ENCODE results near the gene DISC1. TPM values are rescaled to one million over a fixed set of nuclear protein-coding genes. Genes with fewer than 3 reads are reported as not detected.

The DISC1 gene
- total and polyA plus RNA-seq, 2 experiments from 2014 or later, result 0.43 to 1.2 TPM

DNA sequence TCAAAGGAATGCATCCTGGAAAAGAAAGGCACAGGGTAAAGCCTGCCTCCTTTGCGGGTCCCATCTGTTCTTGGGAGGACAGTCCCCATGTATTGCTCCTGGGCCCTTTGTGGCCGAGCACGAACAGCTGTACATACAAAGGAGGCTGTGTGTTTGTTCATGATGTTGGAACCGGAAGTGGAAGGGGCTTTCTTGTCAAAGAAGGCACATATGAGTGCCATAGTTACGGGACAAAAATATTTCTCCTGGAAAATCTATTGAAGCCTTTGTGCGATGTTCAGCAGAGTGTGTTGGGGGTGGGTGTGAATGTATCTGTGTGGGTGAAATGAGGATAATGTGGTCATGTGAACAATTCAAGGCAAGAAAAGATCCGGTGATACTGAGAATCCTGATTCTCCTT, 297.6 kb downstream of the DISC1 start:
- Histone ChIP-seq H3K9me2 (ENCODE audit: insufficient read depth) (no peaks in the 10 kb centered on the region), H3K4me3 (no peak overlapping the region), H2AFZ (no peak overlapping the region), H3K27ac (no peak overlapping the region), H4K20me1 (ENCODE audit: insufficient read depth) (no peaks in the 10 kb centered on the region), H3K4me1 (ENCODE audit: insufficient read depth) (peaks cover 4% of the 10 kb centered on the region; the same call in 1 of the 2 replicates), H3K79me2 (ENCODE audit: insufficient read depth) (no peaks in the 10 kb centered on the region), H3K9me3 (ENCODE audit: low read depth) (no peaks in the 10 kb centered on the region), H3K27me3 (replicated peaks; ENCODE audit: insufficient read depth) (no peaks in the 10 kb centered on the region), H3K9ac (no peak overlapping the region), H3K36me3 (ENCODE audit: low read depth) (no peaks in the 10 kb centered on the region), H3K4me2 (ENCODE audit: unreplicated experiment) (no peak overlapping the region), H3F3A (ENCODE audit: insufficient read depth) (no peaks in the 10 kb centered on the region)
- 64 to 72% methylated on average over 7 of the region's 7 CpGs for WGBS, 2 experiments (ENCODE audit: low coverage in 1 of 2, low lambda C conversion rate in 2 of 2, missing lambda C conversion rate in 2 of 2)
- DNase-seq, result no peak
- TF ChIP-seq EZH2phosphoT487 (IDR thresholded peaks at IDR 0.05; ENCODE audit: insufficient read depth, low read depth) (no peak), EZH2 (IDR thresholded peaks at IDR 0.05; ENCODE audit: insufficient read depth, poor library complexity, severe bottlenecking) (no peak)
- in situ Hi-C loops (cut with MboI), result no loop called here

DNA sequence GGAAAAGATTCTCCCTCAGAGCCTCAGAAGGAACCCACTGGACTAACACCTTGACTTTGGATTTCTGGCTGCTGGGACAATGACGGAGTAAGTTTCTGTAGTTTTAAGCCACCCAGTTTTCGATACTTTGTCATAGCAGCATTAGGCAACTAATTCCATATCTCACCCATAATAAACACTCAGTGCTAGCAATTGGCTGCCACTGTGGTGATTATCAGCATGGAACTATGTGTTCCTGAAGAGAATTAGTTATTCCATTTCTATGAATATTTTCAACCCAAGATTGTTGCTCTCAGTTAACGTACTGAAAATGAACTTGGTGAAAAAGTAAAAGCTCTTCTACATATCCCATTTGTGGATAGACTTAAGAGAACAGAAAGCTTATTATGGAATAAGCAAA, 299.3 kb downstream of the DISC1 start:
- Histone ChIP-seq H3K79me2 (ENCODE audit: insufficient read depth) (no peaks in the 10 kb centered on the region), H3K4me1 (ENCODE audit: insufficient read depth) (peaks cover 4% of the 10 kb centered on the region; the same call in 1 of the 2 replicates), H3K27me3 (replicated peaks; ENCODE audit: insufficient read depth) (no peaks in the 10 kb centered on the region), H3F3A (ENCODE audit: insufficient read depth) (no peaks in the 10 kb centered on the region), H3K27ac (no peak overlapping the region), H3K36me3 (ENCODE audit: low read depth) (no peaks in the 10 kb centered on the region), H3K9me2 (ENCODE audit: insufficient read depth) (no peaks in the 10 kb centered on the region), H4K20me1 (ENCODE audit: insufficient read depth) (no peaks in the 10 kb centered on the region), H3K9ac (no peak overlapping the region), H3K4me2 (ENCODE audit: unreplicated experiment) (no peak overlapping the region), H3K4me3 (no peak overlapping the region), H3K9me3 (ENCODE audit: low read depth) (no peaks in the 10 kb centered on the region), H2AFZ (no peak overlapping the region)
- TF ChIP-seq EZH2 (IDR thresholded peaks at IDR 0.05; ENCODE audit: insufficient read depth, poor library complexity, severe bottlenecking), result no peak
- TF ChIP-seq EZH2phosphoT487 (IDR thresholded peaks at IDR 0.05; ENCODE audit: insufficient read depth, low read depth), result no peak
- 58 to 76% methylated on average over 3 of the region's 3 CpGs for WGBS, 2 experiments (ENCODE audit: low coverage in 1 of 2, low lambda C conversion rate in 2 of 2, missing lambda C conversion rate in 2 of 2)
- DNase-seq, result no peak
- in situ Hi-C loops (cut with MboI), result no loop called here

DNA sequence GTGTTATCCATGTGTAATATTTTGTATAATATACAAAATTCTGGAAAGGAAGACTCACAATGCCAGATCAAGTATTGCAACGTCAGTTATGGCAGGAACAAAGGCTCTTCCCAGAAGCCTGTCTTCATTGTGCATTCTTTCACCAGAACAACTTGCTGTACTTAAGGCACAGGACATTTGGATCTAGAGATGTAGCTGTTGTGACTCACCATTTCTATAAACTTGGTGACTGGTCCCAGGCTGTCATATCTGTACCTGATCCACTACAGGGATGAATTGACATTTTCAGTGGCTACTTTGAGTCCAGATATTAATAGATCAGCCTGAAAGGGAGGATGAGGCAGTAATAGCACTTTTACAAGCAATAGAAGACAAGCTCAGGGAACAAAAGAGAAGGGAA, 299.8 kb downstream of the DISC1 start:
- Histone ChIP-seq H3K4me3 (no peak overlapping the region), H3K9me2 (ENCODE audit: insufficient read depth) (no peaks in the 10 kb centered on the region), H3K9ac (no peak overlapping the region), H3K27ac (no peak overlapping the region), H3K36me3 (ENCODE audit: low read depth) (no peaks in the 10 kb centered on the region), H4K20me1 (ENCODE audit: insufficient read depth) (no peaks in the 10 kb centered on the region), H2AFZ (no peak overlapping the region), H3K79me2 (ENCODE audit: insufficient read depth) (no peaks in the 10 kb centered on the region), H3K27me3 (replicated peaks; ENCODE audit: insufficient read depth) (no peaks in the 10 kb centered on the region), H3F3A (ENCODE audit: insufficient read depth) (no peaks in the 10 kb centered on the region), H3K4me1 (ENCODE audit: insufficient read depth) (peaks cover 4% of the 10 kb centered on the region; the same call in 1 of the 2 replicates), H3K4me2 (ENCODE audit: unreplicated experiment) (no peak overlapping the region), H3K9me3 (ENCODE audit: low read depth) (no peaks in the 10 kb centered on the region)
- 42 to 48% methylated on average over 1 of the region's 1 CpG for WGBS, 2 experiments (ENCODE audit: low coverage in 1 of 2, low lambda C conversion rate in 2 of 2, missing lambda C conversion rate in 2 of 2)
- no peak for TF ChIP-seq EZH2phosphoT487 (IDR thresholded peaks at IDR 0.05; ENCODE audit: insufficient read depth, low read depth)
- TF ChIP-seq EZH2 (IDR thresholded peaks at IDR 0.05; ENCODE audit: insufficient read depth, poor library complexity, severe bottlenecking), result no peak
- in situ Hi-C loops (cut with MboI), result no loop called here
- DNase-seq, result no peak

DNA sequence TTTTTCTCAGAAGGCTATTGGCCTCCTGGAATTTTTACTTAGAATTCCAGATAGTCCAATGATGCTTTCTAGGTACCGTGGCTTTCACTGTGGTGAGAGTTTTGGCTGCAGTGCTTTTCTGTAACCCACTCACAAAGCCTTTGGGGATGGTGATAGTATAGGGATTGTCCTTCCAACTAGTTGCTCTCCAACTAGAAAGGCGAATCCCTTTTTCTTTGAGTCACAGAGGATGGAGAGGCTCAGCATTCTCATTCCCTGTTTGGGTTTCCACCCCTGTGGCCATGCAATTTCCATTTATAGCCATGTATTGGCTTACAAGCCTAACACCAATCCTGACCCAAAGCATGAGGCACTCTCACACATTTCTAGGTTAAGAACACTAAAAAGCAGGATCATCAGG, 300.3 kb downstream of the DISC1 start:
- no peak overlapping the region for H2AFZ ChIP-seq
- no peaks in the 10 kb centered on the region for H3K9me2 ChIP-seq (ENCODE audit: insufficient read depth)
- H3K27ac ChIP-seq, result no peak overlapping the region
- in situ Hi-C loops (cut with MboI), result no loop called here
- H3K27me3 ChIP-seq (replicated peaks; ENCODE audit: insufficient read depth), result no peaks in the 10 kb centered on the region
- H3K9me3 ChIP-seq (ENCODE audit: low read depth), result no peaks in the 10 kb centered on the region
- no peaks in the 10 kb centered on the region for H3F3A ChIP-seq (ENCODE audit: insufficient read depth)
- no peaks in the 10 kb centered on the region for H4K20me1 ChIP-seq (ENCODE audit: insufficient read depth)
- 49% methylated on average over 2 of the region's 2 CpGs for WGBS, 2 experiments (ENCODE audit: low coverage in 1 of 2, low lambda C conversion rate in 2 of 2, missing lambda C conversion rate in 2 of 2)
- H3K4me1 ChIP-seq (ENCODE audit: insufficient read depth), result peaks cover 2% of the 10 kb centered on the region; the same call in 1 of the 2 replicates
- DNase-seq, result no peak
- no peak for TF ChIP-seq EZH2 (IDR thresholded peaks at IDR 0.05; ENCODE audit: insufficient read depth, poor library complexity, severe bottlenecking)
- no peak for TF ChIP-seq EZH2phosphoT487 (IDR thresholded peaks at IDR 0.05; ENCODE audit: insufficient read depth, low read depth)
- H3K4me2 ChIP-seq (ENCODE audit: unreplicated experiment), result no peak overlapping the region
- H3K36me3 ChIP-seq (ENCODE audit: low read depth), result no peaks in the 10 kb centered on the region
- no peaks in the 10 kb centered on the region for H3K79me2 ChIP-seq (ENCODE audit: insufficient read depth)
- no peak overlapping the region for H3K4me3 ChIP-seq
- no peak overlapping the region for H3K9ac ChIP-seq

DNA sequence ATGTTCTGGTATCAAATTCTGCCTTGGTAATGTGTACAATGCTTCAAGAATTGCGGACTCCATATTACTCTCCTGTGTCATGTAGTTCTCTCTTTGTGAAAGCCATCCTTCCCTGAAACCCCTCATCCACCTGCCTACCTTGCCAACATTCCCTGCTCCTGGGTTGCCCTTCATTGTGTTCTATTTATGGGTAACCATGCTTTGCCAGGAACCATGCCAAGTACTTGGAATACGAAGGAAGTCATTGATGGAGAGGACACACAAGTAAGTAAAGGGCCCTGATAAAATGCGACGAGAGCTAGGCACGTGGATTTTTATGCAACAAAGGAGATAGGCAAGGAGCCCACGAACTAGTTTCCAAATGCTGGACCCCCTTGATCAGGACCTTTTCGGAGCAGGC, 300.8 kb downstream of the DISC1 start:
- Histone ChIP-seq H3K4me3 (no peak overlapping the region), H3K4me2 (ENCODE audit: unreplicated experiment) (no peak overlapping the region), H3K27ac (no peak overlapping the region), H3K36me3 (ENCODE audit: low read depth) (no peaks in the 10 kb centered on the region), H3K9me2 (ENCODE audit: insufficient read depth) (no peaks in the 10 kb centered on the region), H3F3A (ENCODE audit: insufficient read depth) (no peaks in the 10 kb centered on the region), H3K79me2 (ENCODE audit: insufficient read depth) (no peaks in the 10 kb centered on the region), H2AFZ (no peak overlapping the region), H3K27me3 (replicated peaks; ENCODE audit: insufficient read depth) (no peaks in the 10 kb centered on the region), H3K4me1 (ENCODE audit: insufficient read depth) (no peaks in the 10 kb centered on the region), H3K9me3 (ENCODE audit: low read depth) (no peaks in the 10 kb centered on the region), H4K20me1 (ENCODE audit: insufficient read depth) (no peaks in the 10 kb centered on the region), H3K9ac (no peak overlapping the region)
- in situ Hi-C loops (cut with MboI), result no loop called here
- TF ChIP-seq EZH2phosphoT487 (IDR thresholded peaks at IDR 0.05; ENCODE audit: insufficient read depth, low read depth) (no peak), EZH2 (IDR thresholded peaks at IDR 0.05; ENCODE audit: insufficient read depth, poor library complexity, severe bottlenecking) (no peak)
- DNase-seq, result no peak
- WGBS, 2 experiments (ENCODE audit: low coverage in 1 of 2, low lambda C conversion rate in 2 of 2, missing lambda C conversion rate in 2 of 2), result 71 to 79% methylated on average over 7 of the region's 7 CpGs

All from GM23248 (cell line).